NK-92 (cell line): ENCODE data around the gene HNRNPLL.
"Not testable (repeated sequence)": the region's sequence is repeated elsewhere in the genome, so short reads cannot be mapped to it uniquely, and the experiment has no call there.

Experiments
- DNase-seq: peaks from one replicate; lab custom pipeline; 2025; ENCODE audit not compliant: unreplicated experiment; lab: John Stamatoyannopoulos, UW

HNRNPLL gene

DNA sequence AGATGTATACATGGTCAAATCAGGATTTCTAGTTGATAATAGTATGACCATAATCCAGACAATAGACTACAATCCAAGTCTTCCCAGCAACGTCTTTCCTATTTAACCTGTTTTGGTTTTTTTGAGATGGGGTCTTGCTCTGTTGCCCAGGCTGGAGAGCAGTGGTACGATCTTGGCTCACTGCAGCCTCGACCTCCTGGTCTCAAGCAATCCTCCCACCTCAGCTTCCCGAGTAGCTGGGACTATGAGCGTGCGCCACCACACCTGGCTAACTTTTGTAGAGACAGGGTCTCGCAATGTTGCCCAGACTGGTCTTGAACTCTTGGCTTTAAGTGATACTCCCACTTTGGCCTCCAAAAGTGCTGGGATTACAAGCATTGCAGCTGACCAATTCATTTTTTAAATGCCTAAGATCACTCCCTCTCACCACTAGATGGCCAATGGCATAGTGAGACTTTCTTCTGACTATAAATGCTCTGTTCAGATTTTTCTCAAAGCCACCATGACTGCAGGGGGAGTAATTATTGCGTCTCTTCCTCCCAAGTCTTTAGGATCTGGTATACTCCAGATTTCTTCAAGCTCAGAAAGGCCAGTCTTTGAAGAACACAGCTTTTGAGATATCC is 47.6 kb downstream of the HNRNPLL start:
- DNase-seq, result no peak

DNA sequence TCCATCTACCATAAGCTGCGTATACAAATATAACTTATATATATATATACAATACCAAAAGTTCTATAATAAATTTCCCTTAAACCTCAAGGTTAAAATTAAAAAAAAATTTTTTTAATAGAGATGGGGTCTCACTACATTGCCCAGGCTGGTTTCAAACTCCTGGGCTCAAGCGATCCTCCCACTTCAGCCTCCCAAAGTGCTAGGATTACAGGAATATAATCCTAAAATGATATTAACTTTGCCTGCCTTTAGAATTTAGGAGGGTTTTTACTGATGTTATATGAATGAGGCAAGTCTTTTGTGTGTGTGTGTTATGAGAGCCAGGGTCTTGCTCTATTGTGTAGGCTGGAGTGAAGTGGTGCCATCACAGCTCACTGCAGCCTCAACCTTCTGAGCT is 49.2 kb downstream of the HNRNPLL start:
- DNase-seq, result no peak

DNA sequence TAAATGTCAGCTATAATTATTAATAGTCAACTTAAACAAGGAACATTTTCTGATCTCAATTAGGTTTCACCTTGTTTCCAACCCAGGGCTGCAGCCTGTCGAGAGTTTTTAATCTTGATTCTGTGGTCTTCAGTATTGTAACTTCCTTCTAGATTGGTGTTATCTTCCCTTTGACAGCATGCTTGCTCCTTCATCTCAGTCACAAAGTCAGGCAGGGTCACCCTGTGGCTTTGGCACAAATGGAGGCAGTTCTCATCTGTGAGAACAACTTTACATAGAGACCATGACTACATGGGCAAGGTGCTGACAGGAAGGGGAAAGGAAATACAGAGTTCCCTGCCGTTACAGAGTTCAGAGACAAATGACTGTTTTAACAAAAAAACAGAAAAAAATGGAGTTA is 50.5 kb downstream of the HNRNPLL start:
- DNase-seq, result no peak

DNA sequence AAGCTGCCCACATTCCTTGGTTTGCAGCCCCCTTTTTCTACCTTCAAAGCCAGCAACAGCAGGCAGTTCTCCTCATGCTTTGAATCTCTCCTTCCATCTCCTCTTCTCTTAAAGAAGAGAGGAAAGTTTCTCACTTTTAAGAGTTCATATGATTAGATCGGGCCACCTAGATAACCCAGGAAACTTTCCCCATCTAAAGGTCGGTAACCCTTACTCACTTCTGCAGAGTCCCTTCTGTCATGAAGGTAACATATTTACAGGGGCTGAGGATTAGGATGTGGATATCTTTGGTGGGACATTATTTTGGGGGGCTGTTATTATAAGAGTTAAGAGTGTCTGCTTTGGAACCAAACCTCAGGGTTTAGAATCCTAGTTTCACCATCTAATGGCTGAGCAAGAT is 51.0 kb downstream of the HNRNPLL start:
- no peak for DNase-seq

- DNase-seq, result no peak
Observed at GRCh38 chr2:38551171-38551570, 51.6 kb downstream of the HNRNPLL start.

GRCh38 chr2:38549851-38550250 is 52.9 kb downstream of the HNRNPLL start:
- DNase-seq, result no peak

- no peak for DNase-seq
Observed at GRCh38 chr2:38549071-38549704, 53.5 kb downstream of the HNRNPLL start.

DNA sequence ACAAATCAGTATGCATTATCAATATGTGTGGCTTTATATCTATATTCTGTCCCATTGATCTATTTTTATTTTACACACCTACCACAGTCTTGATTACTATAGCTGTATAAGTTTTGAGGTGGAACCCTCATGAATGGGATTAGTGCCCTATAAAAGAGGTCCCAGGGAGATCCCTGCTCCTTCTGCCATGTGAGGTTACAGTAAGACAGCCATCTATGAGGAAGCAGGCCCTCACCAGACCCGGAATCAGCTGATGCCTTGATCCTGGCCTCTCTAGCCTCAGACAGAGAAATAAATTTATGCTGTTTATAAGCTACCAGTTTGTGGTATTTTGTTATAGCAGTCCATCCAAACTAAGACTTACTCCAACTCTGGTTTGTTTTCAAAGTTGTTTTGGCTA is 54.9 kb downstream of the HNRNPLL start:
- no peak for DNase-seq

GRCh38 chr2:38546585-38546984 is 56.1 kb downstream of the HNRNPLL start:
- DNase-seq, result no peak

GRCh38 chr2:38546064-38546463 is 56.7 kb downstream of the HNRNPLL start:
- no peak for DNase-seq

GRCh38 chr2:38542248-38542631 is 60.5 kb downstream of the HNRNPLL start:
- DNase-seq, result not testable (repeated sequence)

GRCh38 chr2:38540580-38541286 is 62.0 kb downstream of the HNRNPLL start:
- DNase-seq, result no peak

DNA sequence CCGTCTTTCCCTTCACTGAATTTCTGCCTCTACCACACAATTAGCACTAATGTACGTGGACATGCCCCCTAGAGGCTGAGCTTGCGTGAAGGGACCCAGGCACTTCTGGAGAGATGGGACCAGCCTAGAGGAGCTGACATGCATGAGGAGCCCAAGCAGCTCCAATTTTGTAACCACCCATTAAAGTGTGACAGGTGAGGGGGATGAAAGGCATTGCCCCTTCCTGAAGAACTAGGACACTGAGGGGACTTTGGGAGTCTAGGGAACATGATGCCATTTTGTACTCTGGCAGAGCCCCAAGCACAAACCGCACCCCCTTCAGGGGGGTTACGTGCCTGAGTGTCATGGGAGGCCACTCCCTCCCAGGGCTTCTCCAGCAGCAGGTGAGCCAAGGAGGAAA is 63.6 kb downstream of the HNRNPLL start:
- no peak for DNase-seq

DNA sequence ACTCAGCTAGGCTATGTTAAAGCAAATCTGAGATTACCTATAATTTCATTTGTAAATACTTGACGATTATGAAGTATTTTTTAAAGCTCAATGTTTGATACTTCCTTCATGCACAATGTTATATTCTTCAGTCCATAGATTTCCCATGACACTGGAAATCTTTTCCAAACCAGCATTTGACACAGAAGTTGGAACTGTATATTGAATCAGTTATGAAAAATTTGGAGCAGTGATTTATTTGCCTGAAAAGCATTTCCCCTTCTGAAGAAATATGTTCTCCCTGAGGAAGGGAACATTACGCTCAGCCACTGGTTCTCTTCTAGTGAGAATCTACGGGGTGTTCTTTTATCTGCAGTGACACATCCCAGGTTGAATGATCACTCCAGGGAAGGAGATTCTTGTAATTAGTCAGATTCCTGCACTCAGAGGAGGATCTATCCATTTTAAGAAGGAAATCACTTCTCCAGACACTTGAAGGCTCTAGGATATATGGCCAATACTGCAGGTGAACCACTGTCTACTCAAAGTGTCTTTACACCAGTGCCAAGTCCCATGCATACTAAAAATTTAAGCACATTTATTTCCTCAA is 64.7 kb downstream of the HNRNPLL start:
- no peak for DNase-seq

- DNase-seq, result not testable (repeated sequence)
Observed at GRCh38 chr2:38537296-38537695, 65.4 kb downstream of the HNRNPLL start.

- no peak for DNase-seq
Observed at GRCh38 chr2:38535744-38536506, 66.8 kb downstream of the HNRNPLL start.

DNA sequence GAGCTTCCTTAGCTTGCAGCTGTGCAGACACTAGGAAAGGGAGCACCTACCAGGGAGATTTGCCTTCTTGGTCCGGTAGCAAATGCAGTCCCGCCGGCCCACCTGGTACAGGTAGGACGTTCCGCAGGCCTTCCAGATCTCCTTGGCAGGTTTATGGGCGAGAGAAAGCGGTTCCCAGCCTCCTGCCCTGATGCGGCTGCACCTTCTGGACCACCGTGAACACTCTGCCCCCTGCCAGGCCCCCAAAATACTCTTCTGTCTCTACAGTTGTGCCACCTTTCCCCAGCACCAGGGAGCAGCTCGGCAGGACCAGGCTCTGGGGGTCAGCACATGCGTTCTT is 67.4 kb downstream of the HNRNPLL start:
- no peak for DNase-seq

DNA sequence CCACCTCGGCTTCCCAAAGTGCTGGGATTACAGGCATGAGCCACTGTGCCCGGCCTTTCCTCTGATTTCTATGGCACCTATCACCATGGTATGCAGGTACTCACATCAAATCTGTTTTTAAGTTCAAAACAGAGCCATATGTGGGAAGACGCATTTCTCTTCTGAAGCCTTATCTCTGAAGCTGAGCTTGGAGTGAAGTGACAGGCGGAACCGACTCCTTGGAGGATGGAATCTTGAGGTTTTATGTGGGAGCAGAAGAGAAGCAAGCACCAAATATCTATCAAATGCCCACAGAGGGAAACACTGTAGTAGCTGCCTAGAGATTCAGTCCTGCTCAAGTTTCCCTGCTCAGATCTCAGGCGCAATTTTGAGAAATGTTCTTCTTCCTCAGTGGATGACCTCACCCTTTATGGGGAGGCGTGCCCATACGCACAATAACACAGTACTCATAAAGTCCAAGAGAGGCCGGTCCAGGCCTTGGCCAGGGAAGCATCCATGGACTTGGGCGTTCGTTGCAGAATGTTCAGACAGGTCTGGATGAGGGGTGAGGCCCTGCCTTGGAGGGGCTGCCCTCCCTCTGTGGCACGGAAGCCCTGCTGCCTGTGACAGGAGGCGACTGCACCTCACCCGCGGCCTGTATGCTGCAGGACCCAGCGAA is 67.9 kb downstream of the HNRNPLL start:
- DNase-seq, result no peak

- DNase-seq, result no peak
Observed at GRCh38 chr2:38533757-38534545, 68.8 kb downstream of the HNRNPLL start.

GRCh38 chr2:38533180-38533579 is 69.5 kb downstream of the HNRNPLL start:
- no peak for DNase-seq
